Body of pancreas (tissue), 4 donors: Measurements from ENCODE around the gene PBX3.

Source experiments
- CTCF ChIP-seq, 7 experiments: fragments of 450-650 bp in 4 of 7; fragments of 200-600 bp in 3 of 7; sonication (generic) in 3 of 7; IDR thresholded peaks; one replicate each; pipeline ENCODE4 v1.5.1; 2016 to 2019; ENCODE audit warnings: antibody characterized with exemption in 7 of 7
- POLR2A ChIP-seq, 3 donors: fragments of 450-650 bp; IDR thresholded peaks; one replicate each; pipeline ENCODE4 v1.6.1; 2016; ENCODE audit warnings: antibody characterized with exemption in 3 of 3, mild to moderate bottlenecking in 2 of 3

GRCh38 chr9:125997196-125997823 lies 250.1 kb downstream of the PBX3 start:
- no peak for TF ChIP-seq CTCF (IDR thresholded peaks at IDR 0.05)
- no peak for TF ChIP-seq POLR2A (IDR thresholded peaks at IDR 0.05)
